ENCODE data around the gene SLC5A4.
"Not testable (repeated sequence)": the region's sequence is repeated elsewhere in the genome, so short reads cannot be mapped to it uniquely, and the experiment has no call there.

SLC5A4 gene

GRCh38 chr22:32199961-32200360, 55.2 kb downstream of the SLC5A4 start:
- DNase-seq = no peak

- DNase-seq = no peak
Measured at GRCh38 chr22:32199341-32199740, 55.8 kb downstream of the SLC5A4 start.

GRCh38 chr22:32197553-32198226, 57.5 kb downstream of the SLC5A4 start:
- DNase-seq = not testable (repeated sequence)

- DNase-seq = not testable (repeated sequence)
Measured at GRCh38 chr22:32195900-32196299, 59.2 kb downstream of the SLC5A4 start.

GRCh38 chr22:32193346-32193745, 61.8 kb downstream of the SLC5A4 start:
- not testable (repeated sequence) for DNase-seq

- not testable (repeated sequence) for DNase-seq
Measured at GRCh38 chr22:32191021-32191420, 64.1 kb downstream of the SLC5A4 start.

GRCh38 chr22:32185821-32186220, 69.3 kb downstream of the SLC5A4 start:
- DNase-seq = no peak

- no peak for DNase-seq
Measured at GRCh38 chr22:32183625-32184024, 71.5 kb downstream of the SLC5A4 start.

- DNase-seq = no peak
Measured at GRCh38 chr22:32181043-32181442, 74.1 kb downstream of the SLC5A4 start.

- no peak for DNase-seq
Measured at GRCh38 chr22:32177221-32177765, 77.9 kb downstream of the SLC5A4 start.

- DNase-seq = no peak
Measured at GRCh38 chr22:32175683-32176644, 79.2 kb downstream of the SLC5A4 start.

GRCh38 chr22:32175115-32175514, 80.0 kb downstream of the SLC5A4 start:
- DNase-seq = no peak

Data from fibroblast of skin of abdomen (primary cell).